HG03469 (cell line): ENCODE results near the gene CYSTM1.

ENCODE experiments used
- ATAC-seq: cut with Tn5 transposase; IDR thresholded peaks from one replicate; pipeline ENCODE4 v1.9.1; 2021; ENCODE audit warnings: mild to moderate bottlenecking, moderate library complexity, moderate number of reproducible peaks; ENCODE audit not compliant: unreplicated experiment

CYSTM1 gene

GRCh38 chr5:140287801-140288521 lies 113.0 kb downstream of the CYSTM1 start:
- ATAC-seq = no peak

GRCh38 chr5:140292212-140293036 lies 117.4 kb downstream of the CYSTM1 start:
- no peak for ATAC-seq
